ENCODE results near the gene SRMS.

Gene SRMS

DNA sequence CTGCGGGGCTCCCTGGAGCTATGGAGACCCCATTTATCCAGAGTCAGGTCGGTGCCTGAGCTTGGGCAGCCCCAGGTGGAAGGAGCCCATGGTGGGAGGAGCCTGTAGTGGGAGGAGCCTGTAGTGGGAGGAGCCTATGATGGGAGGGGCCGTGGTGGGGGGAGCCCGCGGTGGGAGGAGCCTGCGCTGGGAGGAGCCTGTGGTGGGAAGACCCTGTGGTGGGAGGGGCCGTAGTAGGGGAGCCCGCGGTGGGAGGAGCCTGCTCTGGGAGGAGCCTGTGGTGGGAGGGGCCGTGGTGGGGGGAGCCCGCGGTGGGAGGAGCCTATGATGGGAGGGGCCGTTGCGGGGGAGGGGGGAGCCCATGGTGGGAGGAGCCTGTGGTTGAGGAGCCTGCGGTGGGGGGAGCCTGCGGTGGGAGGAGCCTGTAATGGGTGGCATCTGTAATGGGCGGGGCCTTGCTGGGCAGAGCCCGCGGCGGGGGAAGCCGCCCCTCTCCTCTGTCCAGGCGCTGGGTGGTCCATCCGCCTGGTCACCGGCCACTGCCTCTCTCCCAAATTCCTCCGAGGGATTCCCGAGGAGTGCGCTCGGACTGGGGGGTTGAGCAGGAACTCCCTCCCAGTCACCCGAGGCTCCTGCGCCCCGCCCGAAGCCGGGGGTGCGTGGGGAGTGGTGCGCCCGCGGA is 5.8 kb upstream of the SRMS start:
- peak; percentile 87 to 90 for DNase-seq (ENCODE audit: low read depth in 2 of 2)

DNA sequence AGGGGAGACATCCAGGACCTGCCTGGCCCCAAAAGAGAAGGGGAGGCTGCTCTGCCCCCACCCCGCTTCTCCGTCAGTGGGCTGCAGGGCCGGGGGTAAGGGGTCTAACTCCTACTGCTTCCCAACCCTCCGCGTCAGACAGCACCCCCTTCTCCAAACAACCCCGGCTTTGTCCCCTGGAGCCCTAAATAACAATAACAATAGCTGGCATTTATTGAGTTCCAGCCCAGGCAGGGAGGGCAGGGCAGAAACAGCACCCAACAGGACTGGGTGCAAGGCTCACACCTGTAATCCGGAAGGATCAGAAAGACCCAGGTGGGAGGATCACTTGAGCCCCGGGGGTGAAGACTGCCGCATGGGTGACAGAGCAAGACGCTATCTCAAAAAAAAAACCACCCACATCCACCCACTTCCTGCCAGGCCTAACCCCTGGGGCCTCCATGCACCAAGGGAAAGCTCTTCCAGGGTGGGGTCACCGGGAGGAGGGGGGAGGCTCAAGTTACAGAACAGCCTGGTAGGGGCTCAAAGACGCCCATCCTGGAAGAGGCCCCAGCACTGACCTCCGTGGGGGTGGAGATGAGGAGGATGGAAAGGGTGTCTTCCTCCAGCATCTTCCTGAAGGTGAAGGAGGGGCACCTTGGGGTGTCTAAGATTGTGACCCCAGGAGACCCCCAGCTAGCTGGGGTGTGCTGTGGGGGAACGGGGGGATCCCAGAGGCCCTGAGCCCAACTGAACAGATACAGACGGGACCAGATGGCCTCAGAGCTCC is 5.1 kb upstream of the SRMS start:
- no peak for DNase-seq (ENCODE audit: low read depth in 2 of 2)

- DNase-seq (ENCODE audit: low read depth in 2 of 2) = no peak
These were observed 3.5 kb upstream of the SRMS start for GRCh38 chr20:63551068-63551467.

- DNase-seq (ENCODE audit: low read depth in 2 of 2) = no peak
These were observed 2.2 kb upstream of the SRMS start for GRCh38 chr20:63549679-63550282.

- DNase-seq (ENCODE audit: low read depth in 2 of 2) = no peak
These were observed 1.5 kb upstream of the SRMS start for GRCh38 chr20:63549019-63549418.

- DNase-seq (ENCODE audit: low read depth in 2 of 2) = no peak
These were observed 993 bp upstream of the SRMS start for GRCh38 chr20:63548542-63548941.

DNA sequence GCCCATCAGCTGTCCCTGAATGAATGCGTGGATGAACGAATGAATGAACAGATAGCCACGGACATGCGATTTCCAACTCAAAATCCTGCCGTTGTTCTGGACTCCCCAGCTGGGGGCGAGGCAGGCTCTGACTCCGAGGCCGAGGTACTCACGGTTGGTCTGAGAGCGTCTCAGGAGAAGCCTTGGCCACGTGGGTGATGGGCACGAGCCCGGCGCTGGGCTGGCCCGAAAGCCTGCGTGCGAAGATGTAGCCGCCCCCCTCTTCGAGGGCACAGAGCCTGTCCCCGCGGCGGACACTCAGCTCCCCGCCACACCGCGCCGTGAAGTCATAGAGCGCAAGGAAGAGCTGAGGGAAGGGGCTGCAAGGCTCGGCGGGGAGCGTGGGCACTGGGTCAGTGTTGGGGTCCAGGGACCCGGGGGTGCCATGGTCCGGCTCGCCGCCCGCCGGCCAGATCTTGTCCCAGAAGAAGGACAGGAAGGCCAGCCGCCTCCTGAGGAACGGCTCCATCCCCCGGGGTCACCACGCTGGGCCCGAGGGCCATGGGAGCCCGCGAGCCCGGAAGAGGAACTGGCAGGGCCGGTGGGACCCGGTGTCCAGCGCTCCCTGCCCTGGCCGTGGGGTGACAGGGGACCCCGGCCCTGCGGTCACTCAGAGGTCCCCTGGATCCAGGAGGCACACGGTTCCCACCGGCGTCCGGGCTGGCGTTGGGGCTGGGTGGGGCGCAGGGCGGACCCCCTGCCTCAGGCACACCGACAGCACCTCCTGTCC is 409 bp downstream of the SRMS start:
- DNase-seq (ENCODE audit: low read depth in 2 of 2) = no peak

DNA sequence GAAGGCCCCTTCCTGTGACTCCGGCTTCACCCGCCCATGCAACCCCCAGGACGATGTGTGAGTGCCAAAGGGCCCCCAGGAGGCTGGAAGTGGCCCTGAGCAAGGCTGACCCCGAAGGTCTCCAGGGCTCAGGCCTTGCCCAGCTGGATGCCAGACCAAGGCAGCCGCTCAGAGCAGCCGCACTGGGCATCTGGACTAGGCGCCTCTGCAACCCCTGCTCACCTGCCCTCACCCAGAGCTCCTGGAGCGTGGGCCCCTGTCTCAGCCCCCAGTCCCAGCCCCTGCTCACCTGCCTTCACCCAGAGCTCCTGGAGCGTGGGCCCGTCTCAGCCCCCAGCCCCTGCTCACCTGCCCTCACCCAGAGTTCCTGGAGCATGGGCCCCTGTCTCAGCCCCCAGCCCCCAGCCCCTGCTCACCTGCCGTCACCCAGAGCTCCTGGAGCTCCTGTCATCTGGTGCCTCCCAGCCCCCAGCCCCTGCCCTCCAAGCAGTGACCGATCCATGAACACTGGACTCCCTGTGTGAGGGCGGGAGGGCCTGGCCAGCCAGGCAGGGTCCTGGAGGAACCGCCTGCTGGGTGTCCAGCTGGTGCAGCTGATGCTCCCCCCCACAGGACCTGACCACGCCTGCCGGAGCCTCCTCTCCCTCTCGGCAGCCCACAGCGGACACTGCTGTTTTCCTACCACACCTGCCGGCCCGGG is 1.1 kb downstream of the SRMS start:
- DNase-seq (ENCODE audit: low read depth in 2 of 2) = no peak

DNA sequence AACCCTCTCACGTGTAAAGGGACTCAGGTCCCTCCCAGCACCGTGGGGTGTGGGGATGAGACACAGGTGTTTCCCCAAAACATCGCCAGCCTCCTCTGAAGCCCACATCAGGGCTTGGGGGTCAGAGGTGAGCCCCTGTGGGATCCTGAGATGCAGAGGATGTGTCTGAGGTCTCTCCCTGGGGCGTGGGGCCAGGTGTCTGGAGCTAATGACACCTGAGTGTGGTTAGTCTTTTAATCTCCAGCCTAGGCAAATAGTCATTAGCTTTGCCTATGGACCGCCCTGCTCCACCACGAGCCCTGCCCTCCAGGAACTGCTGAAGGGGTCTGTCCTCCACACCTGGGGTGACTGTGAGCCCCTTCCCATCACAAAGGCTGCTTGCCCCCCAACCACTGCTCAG is 1.7 kb downstream of the SRMS start:
- no peak for DNase-seq (ENCODE audit: low read depth in 2 of 2)

GRCh38 chr20:63544958-63545516 is 2.5 kb downstream of the SRMS start:
- DNase-seq (ENCODE audit: low read depth in 2 of 2) = no peak

- DNase-seq (ENCODE audit: low read depth in 2 of 2) = no peak
These were observed 3.1 kb downstream of the SRMS start for GRCh38 chr20:63544241-63544957.

DNA sequence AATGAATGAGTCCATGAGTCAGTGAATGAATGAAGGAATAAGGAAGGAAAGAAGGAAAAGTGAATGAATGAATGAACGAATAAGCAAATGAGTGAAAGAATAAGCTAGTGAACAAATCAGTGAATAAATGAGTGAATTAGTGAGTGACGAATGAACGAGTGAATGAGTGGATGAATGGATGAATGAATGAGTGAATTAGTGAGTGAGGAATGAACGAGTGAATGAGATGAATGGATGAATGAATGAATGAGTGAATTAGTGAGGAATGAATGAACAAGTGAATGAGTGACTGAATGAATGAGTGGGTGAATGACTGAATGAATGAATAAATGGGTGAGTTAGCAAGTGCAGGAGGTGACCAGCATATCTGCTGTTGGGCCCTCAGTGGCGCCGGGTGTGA is 3.8 kb downstream of the SRMS start:
- no peak for DNase-seq (ENCODE audit: low read depth in 2 of 2)

DNA sequence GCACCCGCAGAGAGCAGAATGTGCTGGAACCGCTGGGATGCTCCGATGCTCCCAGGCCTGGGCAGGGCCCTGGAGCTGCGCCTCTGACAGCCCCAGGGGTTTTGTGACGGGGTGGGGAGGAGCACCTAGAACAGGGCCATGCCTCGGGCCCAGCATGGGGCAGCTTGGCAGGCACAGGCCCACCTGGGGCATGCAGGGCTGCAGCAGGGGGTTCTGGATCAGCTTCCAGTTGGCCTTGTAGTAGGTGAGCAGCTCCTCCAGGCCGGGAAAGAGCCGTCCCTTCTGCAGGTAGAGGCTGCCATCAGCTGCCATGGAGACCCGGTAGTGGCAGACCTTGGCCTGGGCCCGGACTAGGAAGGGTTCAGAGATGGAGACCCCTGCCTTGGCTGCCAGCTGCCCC is 4.4 kb downstream of the SRMS start:
- DNase-seq (ENCODE audit: low read depth in 2 of 2) = no peak

DNA sequence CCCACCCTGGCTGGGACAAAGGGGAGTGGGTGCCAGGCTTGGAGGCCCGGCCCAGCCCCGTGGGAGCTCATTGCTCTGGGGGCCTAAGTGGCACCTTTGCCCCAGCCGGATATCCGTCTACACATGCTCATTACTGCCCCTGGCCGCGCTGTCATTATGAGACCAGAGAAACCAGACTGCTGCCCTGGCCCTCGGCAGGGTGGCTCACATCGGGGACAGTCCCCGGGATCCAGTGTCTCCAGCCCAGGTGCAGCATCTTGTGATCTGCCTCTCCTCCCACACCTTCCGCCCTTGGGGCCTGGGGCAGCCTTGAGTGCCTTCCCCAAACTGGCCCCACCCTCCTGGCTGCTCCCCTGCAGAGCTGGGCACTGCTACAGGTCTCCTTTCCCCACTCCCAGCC is 4.9 kb downstream of the SRMS start:
- DNase-seq (ENCODE audit: low read depth in 2 of 2) = no peak

GRCh38 chr20:63542031-63542559 is 5.5 kb downstream of the SRMS start:
- DNase-seq (ENCODE audit: low read depth in 2 of 2) = no peak

- DNase-seq (ENCODE audit: low read depth in 2 of 2) = no peak
These were observed 6.2 kb downstream of the SRMS start for GRCh38 chr20:63541371-63541770.

GRCh38 chr20:63540417-63541186 is 6.9 kb downstream of the SRMS start:
- no peak for DNase-seq (ENCODE audit: low read depth in 2 of 2)

DNA sequence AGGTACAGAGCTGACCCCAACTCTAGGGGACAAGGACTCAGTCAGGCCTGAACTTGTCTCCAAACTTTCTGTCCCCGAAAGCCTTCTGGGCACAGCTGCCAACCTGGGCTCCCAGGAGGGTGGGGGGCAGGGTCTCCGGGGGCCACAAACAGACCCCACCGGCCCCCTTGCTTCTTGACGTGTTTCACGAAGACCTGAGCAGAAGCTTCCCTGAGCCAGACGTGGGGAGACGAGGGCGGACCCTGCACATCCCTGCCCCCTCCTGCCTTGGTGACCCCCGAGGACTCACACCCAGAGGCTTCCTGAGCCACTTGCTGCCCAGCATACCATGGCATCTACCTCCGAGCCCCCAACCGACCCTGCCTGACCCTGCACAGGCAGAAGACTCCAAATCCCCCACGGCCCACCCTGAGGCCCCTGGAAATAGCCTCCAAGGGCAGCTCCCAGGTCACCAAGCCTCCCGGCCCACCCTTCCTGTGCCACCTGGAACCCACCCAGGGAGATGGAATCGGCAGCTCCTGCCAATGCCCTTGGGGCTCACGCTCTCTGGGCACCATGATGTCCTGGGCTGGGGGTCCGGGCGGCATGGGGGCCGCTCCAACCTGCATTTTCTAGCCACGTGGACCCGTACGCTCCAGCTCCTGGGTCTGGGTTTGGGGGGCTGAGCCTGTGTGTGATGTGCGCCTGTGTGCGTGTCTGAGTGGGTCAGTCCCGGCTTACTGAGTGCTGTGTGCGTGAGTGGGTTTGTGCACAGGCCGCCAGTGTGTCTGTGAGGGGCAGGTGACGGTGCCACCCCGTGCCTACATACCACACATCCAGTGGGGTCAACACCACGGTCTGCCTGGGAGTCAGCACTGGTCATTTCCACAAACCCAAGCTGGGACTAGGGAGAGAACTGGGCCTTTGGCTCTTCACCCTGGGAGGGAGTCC is 7.8 kb downstream of the SRMS start:
- no peak for DNase-seq (ENCODE audit: low read depth in 2 of 2)

DNA sequence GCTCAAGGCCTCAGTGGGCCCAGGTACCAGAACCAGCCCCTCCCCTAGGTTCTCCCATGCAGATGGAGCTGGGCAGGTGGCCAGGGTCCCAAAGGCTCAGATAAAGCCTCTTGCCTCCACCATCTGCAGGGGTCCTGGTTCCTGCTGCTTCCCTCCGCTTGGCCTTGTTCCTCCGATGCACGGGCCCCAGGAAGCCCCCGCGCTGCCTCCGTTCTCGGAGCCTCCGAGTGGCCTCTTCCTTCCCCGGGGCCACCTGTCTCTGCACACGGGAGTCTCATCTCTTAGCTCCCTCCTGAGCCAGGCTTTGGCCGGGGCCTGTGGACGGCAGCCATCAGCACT is 8.5 kb downstream of the SRMS start:
- no peak for DNase-seq (ENCODE audit: low read depth in 2 of 2)
